Fibroblast of pulmonary artery (primary cell): ENCODE measurements around the gene JARID2.

Experiments used
- DNase-seq: peaks from one replicate; pipeline ENCODE4 v3.0.0-alpha.2; 2010; ENCODE audit warnings: low read depth
- H3K4me3 ChIP-seq: replicated peaks from 2 replicates; pipeline ENCODE4 v1.5.1; 2011; ENCODE audit warnings: low read depth, mild to moderate bottlenecking, control low read depth, low read length, moderate library complexity
- CTCF ChIP-seq: IDR thresholded peaks from 2 replicates; pipeline ENCODE4 v1.5.1; 2011; ENCODE audit warnings: mild to moderate bottlenecking, control low read depth, low read length, inconsistent platforms; ENCODE audit errors: missing control alignments

Gene JARID2

GRCh38 chr6:15510536-15511247, 264.8 kb downstream of the JARID2 start:
- DNase-seq = no peak
- TF ChIP-seq CTCF = no peak
- no peak overlapping the region for H3K4me3 ChIP-seq

- no peak for TF ChIP-seq CTCF
- H3K4me3 ChIP-seq = no peak overlapping the region
- DNase-seq = no peak
Observed at GRCh38 chr6:15511248-15512125, 265.6 kb downstream of the JARID2 start.

- peak; percentile 15 for TF ChIP-seq CTCF
- H3K4me3 ChIP-seq = no peak overlapping the region
- peak; percentile 30 for DNase-seq
Observed at GRCh38 chr6:15512126-15512525, 266.3 kb downstream of the JARID2 start.

GRCh38 chr6:15512721-15513120, 266.9 kb downstream of the JARID2 start:
- no peak for DNase-seq
- no peak for TF ChIP-seq CTCF
- H3K4me3 ChIP-seq = no peak overlapping the region

GRCh38 chr6:15513131-15513771, 267.4 kb downstream of the JARID2 start:
- H3K4me3 ChIP-seq = no peak overlapping the region
- TF ChIP-seq CTCF = no peak
- DNase-seq = no peak

- DNase-seq = no peak
- H3K4me3 ChIP-seq = no peak overlapping the region
- no peak for TF ChIP-seq CTCF
Observed at GRCh38 chr6:15513801-15514711, 268.2 kb downstream of the JARID2 start.
